HG03460 (cell line): ENCODE data around the gene NUTM2F.
"Not testable (repeated sequence)": the region's sequence is repeated elsewhere in the genome, so short reads cannot be mapped to it uniquely, and the experiment has no call there.

Experiments
- ATAC-seq: cut with Tn5 transposase; IDR thresholded peaks from one replicate; pipeline ENCODE4 v1.9.1; 2021; ENCODE audit not compliant: unreplicated experiment

Gene NUTM2F

DNA sequence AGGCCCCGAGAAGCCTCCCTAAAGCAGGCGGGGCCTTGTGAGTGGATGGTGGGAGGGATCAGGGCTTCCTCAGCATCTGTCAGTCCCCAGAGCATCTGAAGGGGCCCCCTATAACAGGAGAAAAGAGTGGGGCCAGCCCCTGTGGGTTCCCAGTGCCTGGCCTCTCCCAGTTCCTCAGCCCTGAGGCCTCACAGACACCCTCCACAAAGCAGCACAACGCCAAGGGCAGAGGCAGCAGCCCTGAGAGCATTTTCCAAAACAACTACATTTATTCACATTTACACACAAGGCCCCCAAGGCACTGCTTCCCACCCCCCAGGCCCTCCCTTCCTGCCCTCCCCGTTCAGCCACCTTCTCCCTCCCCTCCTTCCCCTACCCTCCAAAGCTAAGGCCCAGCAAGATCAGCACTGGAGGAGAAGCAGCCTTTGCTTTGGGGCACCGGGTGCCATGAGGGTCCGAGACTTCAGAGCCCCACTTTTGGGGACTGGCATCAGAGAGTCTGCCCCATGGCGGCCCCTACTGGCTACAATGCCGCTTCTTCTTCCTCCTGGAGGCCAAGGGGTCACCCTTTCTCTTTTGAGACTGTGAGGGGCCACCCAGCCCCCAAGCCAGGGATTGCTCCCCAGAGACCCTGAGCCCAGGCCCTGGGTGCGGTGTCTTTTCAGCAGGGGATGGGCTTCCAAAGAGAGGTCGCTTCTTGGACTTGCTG, 10.3 kb downstream of the NUTM2F start:
- not testable (repeated sequence) for ATAC-seq

DNA sequence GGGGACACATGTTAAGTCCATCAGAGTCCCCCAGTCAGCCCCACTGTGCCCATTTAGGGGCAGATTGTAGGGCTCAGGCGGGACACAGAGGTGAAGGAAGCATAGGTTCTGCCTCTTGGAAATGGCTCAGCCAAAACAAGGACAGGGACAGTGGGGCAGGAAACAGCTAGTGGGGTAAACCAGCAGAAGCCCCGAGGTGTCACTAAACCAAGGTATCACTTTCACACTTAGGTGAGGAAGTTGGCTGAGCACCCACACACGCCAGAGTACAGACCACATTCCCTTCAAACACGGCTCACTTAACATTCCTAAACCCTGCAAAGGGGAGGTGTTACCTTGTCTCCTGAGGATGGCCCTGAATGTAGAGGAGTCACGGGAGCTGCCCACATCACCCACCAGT, 12.2 kb downstream of the NUTM2F start:
- ATAC-seq: not testable (repeated sequence)

DNA sequence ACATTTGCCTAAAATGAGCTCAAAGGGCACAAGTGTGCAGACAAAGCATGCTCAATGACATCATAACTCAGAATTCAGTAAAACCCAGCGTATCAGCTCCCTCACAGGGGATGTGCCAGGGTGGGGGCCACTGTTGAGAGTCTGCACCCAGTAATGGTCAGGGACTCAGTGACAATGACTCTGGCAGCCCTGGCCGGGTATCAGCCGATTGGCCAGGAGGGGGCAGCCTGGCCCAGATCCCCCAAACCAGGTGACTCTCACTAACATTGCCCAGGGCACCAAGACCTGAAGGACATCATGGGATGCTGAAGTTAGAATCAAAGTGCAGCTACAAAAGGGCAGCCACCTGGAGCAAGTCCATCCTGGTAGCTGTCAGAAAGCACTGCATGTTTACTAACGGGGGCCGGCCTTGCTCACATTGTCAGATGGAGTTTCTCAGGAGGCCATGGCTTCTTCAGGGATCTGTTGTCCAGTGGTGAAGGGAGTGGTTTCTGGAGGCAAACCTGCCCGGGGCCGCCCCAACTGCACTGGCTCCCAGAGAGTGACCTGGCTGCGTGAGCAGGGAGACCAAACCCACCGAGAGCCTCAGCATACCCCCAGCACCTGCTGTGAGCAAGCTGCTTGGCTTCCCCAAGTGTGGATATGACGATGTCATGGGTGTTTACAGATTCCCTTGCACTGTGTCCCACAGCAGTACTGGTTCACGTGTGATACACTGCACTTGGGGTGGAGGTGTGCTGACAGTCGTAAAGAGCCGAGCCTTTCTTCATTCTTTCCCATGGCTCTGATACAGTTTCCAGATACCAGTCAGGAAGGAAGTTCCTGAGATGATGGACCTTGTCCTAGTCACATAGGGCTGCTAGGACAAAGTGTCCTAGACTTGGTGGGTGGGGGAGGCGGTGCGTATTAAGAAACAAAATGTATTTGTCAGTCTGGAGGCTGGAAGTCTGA, 13.1 kb downstream of the NUTM2F start:
- ATAC-seq: not testable (repeated sequence)

DNA sequence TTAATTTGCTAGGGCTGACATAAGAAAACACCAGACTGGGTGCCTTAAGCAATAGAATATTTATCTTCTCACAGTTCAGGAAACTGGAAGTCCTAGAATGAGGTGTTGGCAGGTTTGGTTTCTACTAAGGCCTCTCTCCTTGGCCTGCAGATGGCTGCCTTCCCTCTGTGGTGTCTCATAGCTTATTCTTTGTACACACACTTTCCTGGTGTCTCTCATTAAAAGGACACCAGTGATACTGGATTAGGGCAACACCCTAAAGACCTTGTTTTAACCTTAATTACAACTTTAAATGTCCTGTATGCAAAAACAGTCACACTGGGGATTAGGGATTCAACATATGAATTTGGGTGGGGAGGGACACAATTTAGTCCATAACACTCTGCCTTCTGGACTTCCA, 25.1 kb downstream of the NUTM2F start:
- ATAC-seq: no peak

DNA sequence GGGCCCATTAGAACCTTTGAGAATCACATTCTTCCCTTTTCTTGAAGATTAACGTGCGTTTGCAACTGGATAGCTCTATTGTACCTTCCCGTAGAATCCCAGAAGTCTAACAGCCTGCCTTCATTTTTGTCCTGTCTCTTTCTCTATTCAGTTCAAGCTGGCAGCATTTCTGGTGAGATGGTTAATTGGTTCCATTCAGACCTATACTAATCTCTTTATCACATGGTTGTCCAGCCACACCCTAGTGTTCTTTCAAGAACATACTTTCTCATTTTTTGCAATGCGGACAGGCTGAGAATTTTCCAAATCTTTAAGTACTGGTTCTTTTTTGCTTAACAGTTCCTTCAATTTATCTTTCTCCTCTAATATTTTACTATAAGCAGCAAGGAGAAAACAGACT, 26.0 kb downstream of the NUTM2F start:
- no peak for ATAC-seq

DNA sequence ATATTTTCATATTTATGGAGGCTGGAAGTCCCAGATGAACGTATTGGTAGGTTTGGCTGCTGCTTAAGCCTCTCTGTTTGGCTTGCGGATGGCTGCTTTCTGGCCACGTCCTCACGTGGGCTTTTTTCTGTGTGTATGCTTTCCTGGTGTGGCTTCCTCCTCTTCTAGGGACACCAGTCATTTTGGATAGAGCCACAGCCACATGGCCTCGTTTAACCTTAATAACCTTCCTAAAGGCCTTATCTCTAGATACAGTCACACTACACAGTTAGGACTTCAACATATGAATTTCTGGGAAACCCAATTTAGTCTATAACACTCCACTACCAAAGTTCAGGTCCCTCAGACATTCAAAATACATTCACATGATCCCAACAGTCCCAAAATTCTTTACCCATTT, 26.9 kb downstream of the NUTM2F start:
- ATAC-seq: no peak

DNA sequence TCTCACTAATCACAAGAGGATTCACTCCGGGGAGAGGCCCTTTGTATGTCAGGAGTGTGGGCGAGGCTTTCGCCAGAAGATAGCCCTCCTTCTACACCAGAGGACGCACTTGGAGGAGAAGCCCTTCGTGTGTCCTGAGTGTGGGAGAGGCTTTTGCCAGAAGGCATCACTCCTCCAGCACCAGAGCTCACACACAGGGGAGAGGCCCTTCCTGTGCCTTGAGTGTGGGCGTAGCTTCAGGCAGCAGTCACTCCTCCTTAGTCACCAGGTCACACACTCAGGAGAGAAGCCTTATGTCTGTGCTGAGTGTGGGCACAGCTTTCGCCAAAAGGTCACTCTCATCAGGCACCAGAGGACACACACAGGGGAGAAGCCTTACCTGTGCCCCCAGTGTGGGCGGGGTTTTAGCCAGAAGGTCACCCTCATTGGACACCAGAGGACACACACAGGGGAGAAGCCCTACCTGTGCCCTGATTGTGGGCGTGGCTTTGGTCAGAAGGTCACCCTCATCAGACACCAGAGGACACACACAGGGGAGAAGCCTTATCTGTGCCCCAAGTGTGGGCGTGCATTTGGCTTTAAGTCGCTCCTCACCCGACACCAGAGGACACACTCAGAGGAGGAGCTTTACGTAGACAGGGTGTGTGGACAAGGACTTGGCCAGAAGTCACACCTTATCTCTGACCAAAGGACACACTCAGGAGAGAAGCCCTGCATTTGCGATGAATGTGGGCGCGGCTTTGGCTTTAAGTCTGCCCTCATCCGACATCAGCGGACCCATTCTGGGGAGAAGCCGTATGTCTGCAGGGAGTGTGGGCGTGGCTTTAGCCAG, 27.8 kb downstream of the NUTM2F start:
- ATAC-seq: no peak

DNA sequence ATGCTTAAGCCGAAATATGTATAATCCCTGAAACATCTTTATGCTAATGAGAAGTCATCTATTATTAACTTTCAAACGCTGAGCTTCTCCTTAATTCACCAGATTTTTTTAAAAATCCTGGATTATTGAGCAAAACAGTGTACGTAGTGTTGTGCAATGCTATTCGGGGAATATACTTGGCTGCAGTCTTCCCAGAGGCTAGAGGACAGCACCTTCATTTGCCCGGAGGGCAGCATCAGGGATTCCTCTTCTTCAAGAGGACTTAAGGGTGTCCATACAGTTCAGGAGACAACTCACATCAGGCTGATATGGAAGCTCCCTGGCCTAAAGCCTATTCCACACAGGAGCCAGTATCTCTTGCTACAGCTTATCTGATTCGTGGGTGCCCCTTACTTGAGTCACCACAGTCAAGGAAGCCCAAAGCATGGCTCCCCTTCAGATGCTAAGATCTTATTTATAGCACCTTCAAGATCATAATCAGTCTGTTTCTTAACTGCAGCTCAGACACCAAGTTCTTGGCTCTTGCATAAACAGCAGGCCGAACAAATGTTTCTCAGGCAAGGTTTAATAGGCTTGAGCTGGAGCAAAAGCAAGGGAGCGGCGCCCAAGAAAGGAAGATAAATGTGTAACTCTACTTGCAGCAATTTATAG, 29.4 kb downstream of the NUTM2F start:
- no peak for ATAC-seq

DNA sequence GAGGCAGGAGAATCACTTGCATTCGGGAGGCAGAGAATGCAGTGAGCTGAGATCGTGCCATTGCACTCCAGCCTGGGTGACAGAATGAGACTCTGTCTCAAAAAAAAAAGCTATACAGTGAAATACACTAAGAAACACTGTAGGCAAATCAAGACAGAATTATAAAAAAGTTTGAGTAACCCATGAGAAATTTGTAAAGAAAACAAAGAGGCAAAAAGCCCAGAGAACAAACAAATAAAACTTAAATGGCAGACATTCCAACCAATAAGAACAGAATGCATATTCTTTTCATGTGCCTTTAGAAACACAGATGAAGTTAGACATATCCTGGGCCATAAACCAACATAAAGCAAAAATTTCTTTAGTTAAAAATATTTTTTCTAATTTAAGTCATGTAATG, 38.8 kb downstream of the NUTM2F start:
- no peak for ATAC-seq

DNA sequence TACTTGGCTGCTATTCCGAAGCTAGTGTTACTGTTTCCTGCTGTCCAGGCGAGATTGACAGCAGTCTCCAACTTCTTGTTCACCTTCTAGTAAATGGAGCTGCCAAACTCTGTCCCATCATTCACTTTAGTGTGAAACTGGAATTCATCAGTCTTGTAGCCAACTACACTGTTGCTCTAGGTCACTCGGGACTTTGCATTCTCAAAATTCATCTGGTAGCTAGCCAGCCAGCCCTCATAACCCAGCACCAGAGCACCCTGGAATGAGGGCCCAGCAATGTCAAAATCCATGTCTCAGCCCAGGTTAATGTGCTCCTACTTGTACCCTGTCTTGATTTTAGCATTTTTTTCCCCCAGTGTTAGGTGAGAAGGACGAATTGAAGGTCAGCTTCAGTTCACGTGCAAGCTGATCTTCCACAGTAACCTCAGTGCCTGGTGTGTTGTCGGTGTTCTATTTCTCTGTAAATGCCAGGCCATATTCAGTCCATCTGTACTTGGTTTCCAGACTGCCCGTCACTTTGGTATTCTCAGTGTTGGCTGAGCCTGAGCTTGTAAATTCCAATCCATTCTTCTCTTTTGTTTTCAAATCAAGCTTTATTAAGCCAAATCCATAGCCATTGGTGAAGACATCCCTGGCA, 40.4 kb downstream of the NUTM2F start:
- ATAC-seq: no peak

DNA sequence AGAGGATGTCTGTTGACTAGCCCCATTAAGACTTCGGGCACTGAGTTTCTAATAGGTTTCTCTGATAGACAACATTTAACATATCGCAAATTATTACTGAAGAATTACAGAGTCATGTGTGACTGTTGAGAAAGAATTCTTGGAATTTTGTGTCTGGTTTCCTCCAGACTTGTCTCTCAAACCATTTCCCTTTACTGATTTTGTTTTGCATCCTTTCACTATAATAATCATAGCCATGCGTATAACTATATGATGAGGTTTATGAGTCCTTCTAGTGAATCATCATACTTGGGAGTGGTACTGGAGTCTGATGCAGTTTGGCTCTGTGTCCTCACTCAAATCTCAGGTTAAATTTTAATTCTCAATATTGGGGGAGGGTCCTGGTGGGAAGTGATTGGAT, 42.3 kb downstream of the NUTM2F start:
- no peak for ATAC-seq

DNA sequence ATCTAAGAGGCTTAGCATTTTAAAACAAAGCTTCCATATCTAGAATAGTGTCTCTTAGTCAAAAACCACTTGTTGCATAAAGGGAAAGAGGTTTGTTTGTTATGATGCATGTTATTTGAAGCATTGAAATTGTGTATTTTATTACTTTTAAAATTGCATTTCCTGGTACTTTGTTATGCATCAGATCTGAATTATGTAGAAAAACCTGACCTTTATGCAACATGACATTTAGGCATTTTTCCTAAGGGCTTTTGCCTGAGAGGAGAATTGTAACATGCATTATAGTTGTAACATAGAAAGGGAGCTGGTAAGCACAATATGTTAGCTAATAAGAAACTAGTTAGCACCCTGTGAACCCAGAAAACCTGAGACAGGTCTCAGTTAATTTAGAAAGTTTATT, 47.3 kb downstream of the NUTM2F start:
- ATAC-seq: no peak

DNA sequence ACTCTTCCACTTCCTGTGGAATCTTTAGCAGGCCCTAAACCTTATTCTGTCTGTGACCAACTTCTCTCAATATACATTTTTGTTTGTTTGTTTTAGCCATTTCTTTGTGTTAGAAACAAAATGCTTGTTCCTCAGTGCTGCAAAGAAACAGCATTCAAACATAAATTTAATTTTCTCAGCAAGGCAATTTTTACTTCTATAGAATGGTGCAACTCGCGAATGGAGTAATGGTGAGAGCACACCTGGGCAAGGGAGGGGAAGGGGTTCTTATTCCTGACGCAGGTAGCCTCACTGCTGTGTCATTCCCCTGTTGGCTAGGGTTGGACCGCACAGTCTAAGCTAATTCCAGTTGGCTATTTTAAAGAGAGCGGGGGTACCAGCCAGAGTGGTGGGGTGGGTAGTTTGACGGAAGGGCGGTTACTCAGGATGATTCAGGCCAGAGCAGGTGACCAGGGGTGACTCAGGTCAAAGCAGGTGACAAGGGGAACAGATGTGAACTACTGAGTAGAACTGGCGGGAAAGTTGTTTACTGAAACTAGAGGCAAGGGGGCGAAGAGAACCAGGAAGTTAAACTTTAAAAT, 47.9 kb downstream of the NUTM2F start:
- ATAC-seq: no peak

DNA sequence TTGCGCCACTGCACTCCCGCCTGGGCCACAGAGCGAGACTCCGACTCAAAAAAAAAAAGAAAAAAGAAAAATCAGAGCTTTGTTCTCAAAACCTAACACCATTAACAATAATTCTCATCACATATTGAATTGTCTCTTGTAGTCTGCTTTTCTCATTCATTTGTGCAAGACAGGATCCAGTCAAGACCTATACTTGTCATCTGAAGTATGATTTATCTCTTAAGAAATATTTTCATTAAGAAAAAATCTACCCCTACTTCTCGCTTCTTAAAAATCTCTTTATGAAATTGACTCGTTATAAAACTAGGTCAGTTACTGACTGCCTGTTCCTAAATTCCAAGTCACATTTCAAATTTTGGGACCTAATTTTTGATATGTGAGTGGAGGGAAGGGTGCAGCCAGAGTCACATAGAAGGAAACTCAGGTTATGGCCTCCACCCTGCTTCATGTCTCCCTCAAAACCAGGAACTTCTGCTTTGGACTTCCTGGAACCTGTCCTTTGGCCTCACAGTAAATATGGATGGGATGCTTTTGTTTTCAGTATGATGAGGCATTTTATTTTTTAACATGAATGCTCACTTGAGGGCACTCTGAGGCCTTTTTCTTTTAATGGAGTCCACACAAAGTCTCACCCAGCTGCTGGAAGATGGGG, 50.4 kb downstream of the NUTM2F start:
- no peak for ATAC-seq

DNA sequence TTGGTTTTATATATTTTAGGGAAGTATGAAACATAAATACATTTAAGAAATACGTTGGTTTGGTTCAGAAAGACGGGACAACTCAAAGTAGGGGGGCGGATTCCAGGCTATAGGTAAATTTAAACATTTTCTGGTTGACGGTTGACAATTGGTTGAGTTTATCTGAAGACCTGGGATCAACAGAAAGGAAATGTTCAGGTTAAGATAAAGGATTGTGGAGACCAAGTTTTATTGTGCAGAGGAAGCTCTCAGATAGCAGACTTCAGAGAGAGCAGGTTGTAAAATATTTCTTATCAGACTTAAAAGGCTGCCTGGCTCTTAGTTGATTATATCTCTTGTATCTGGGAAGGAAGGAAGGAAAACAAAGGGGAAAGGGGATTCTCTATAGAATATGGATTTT, 51.4 kb downstream of the NUTM2F start:
- ATAC-seq: not testable (repeated sequence)

DNA sequence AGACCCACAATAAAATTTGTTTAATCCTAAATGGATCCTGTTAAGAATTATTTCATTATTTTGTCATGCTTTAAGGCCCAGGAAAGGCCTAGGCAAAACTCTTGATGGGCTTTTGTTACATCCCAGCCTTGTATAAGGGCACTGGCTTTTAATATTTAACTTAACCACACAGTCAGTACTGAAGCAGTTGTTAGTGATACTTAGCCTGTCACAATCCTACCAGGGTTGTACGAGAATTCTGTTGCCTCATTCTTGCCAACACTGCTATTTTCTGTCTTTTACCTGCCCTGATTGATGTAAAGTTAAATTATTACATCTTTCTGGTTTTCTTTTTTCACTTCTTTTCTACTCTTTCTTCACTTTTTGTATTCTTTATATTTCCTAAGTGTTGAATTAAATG, 58.4 kb downstream of the NUTM2F start:
- no peak for ATAC-seq

DNA sequence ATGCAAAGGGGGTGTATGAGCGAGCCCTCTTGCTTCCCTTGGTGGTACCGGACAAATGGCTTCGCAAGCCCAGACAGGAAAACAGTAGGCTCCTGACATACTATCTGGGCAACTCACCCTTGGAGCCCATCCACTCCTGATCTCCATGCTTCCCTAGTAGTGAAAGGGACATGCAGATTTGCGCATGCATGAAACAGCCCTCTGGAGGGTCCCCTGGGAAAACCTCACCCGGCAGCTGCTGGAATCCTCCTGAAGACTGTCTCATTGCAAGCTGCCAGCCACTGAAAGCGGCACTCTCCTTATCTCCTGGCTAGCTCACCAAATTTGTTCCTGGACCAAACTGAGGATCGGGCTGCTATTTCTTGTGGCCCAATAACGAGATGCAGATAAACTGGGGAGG, 59.2 kb downstream of the NUTM2F start:
- ATAC-seq: no peak
